ENCODE measurements around the gene MTMR12. TPM values are rescaled to one million over a fixed set of nuclear protein-coding genes. Genes with fewer than 3 reads are reported as not detected.

MTMR12 gene
- total and polyA plus RNA-seq, 2 of the 8 experiments (the other 6 are each of a cell fraction or from before 2014, with no cell fraction given), result 19.1 to 59.3 TPM

DNA sequence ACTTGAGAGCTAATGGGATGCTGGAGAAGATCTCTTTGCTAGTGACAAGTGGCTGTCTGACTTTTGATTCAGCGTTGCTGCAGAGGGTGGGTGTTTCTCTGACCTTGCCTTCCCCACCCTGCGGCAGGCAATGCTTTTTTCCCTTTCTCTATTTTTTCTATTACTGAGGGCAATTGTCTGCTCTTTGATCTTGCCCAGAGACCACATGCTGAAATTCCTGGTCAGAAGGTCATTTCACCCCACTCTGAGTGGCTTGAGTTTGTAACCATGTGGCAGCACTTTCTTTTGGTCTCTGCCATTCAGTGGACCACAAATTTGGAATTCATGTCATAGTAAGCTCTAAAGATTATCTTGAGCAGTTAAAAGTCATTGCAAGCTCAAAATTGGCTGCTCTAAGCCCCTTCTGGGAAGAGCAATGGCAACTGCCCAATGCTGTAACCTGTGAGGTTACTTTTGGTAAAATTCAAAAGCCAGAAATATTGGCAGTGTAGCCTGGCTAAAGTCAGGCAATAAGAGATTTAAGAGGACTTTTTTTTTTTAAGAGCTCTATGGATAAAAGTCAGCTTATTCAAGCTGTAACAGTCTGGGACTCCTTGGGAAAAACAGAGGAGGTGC is 30.4 kb upstream of the MTMR12 start:
- no peak for TF ChIP-seq RFX5 (IDR thresholded peaks at IDR 0.05; ENCODE audit: borderline replicate concordance, low read depth, low read length)
- no peak overlapping the region for H3K27ac ChIP-seq (ENCODE audit: low read depth, low read length)
- no peaks in the 10 kb centered on the region for H3K79me1 ChIP-seq (ENCODE audit: low read depth, low read length)
- no peak overlapping the region for H4K91ac ChIP-seq (replicated peaks; ENCODE audit: insufficient read length, low read length)
- no peaks in the 10 kb centered on the region for H3K79me2 ChIP-seq (ENCODE audit: control insufficient read depth in 1 of 2, insufficient read depth in 2 of 2, low read length in 2 of 2)
- no peak for DNase-seq (ENCODE audit: low read depth in 1 of 2, low spot score in 2 of 2)
- no peaks in the 10 kb centered on the region for H3K23me2 ChIP-seq (ENCODE audit: low read depth, low read length)
- H3K9ac ChIP-seq (replicated peaks in 1 of 4; ENCODE audit: extremely low read depth in 1 of 4, low read depth in 3 of 4, low read length in 3 of 4), result no peak overlapping the region
- no peak overlapping the region for H2BK12ac ChIP-seq (ENCODE audit: low read depth, low read length)
- no peak overlapping the region for H2AK5ac ChIP-seq (ENCODE audit: low read depth, low read length)
- no peak overlapping the region for H3K4me3 ChIP-seq (ENCODE audit: extremely low read depth in 1 of 4, insufficient read depth in 2 of 4, low read depth in 3 of 4, low read length in 4 of 4)
- ChIA-PET POLR2A (ENCODE audit: partially characterized antibody) (no interaction called here), CTCF (ENCODE audit: partially characterized antibody) (interaction anchor here (1.4 to 2.1 kb wide), 2 partner anchors 13 to 110 kb away, joined by 3 to 11 read pairs; no protein-coding TSS in a partner anchor)
- H3K56ac ChIP-seq (replicated peaks; ENCODE audit: insufficient read length, low read depth, low read length), result no peak overlapping the region
- no peak overlapping the region for H2BK20ac ChIP-seq (ENCODE audit: low read length)
- no peak overlapping the region for H2BK5ac ChIP-seq (ENCODE audit: low read depth, low read length)
- H3K4me2 ChIP-seq (ENCODE audit: insufficient read depth in 1 of 2, low read depth in 2 of 2, low read length in 2 of 2), result no peak overlapping the region
- 78% methylated on average over 2 of the region's 2 CpGs; no CpG with 5 or more reads in 1 of the 2 experiments for WGBS, 2 experiments (ENCODE audit: extremely low coverage in 1 of 2, insufficient coverage in 1 of 2, insufficient read length in 1 of 2, insufficient replicate concordance in 2 of 2, low coverage in 1 of 2, low lambda C conversion rate in 2 of 2, missing lambda C conversion rate in 1 of 2)
- no peaks in the 10 kb centered on the region for H3K36me3 ChIP-seq (ENCODE audit: control insufficient read depth in 2 of 4, insufficient read depth in 4 of 4, low read length in 3 of 4)
- no peak overlapping the region for H3K4ac ChIP-seq (replicated peaks; ENCODE audit: insufficient read length, low read depth, low read length)
- no peaks in the 10 kb centered on the region for H4K20me1 ChIP-seq (replicated peaks in 1 of 2; ENCODE audit: control insufficient read depth in 1 of 2, insufficient read depth in 2 of 2, low read length in 2 of 2)
- peaks cover 48 to 53% of the 10 kb centered on the region in 2 experiments for H3K9me3 ChIP-seq (ENCODE audit: insufficient read depth in 2 of 2, low read depth in 1 of 2, low read length in 1 of 2)
- no peak overlapping the region for H4K5ac ChIP-seq (ENCODE audit: insufficient read length, low read depth, low read length)
- H3K14ac ChIP-seq (ENCODE audit: insufficient read length), result no peak overlapping the region
- no peak overlapping the region for H2AFZ ChIP-seq (ENCODE audit: low read length)
- no peak overlapping the region for H3K23ac ChIP-seq (ENCODE audit: insufficient read length)
- H3K18ac ChIP-seq (ENCODE audit: extremely low read depth, low read length), result no peak overlapping the region
- no peaks in the 10 kb centered on the region for H3K4me1 ChIP-seq (replicated peaks in 1 of 4; ENCODE audit: control insufficient read depth in 3 of 4, insufficient read depth in 4 of 4, low read length in 3 of 4)
- H2BK120ac ChIP-seq (replicated peaks; ENCODE audit: low read depth, low read length), result no peak overlapping the region
- FAIRE-seq, result no peak
- no peak overlapping the region for H2BK15ac ChIP-seq (ENCODE audit: low read length)
- H4K8ac ChIP-seq (ENCODE audit: extremely low read depth, insufficient read depth, low read length), result no peak overlapping the region
- no peaks in the 10 kb centered on the region for H3K27me3 ChIP-seq (replicated peaks in 1 of 4; ENCODE audit: control insufficient read depth in 3 of 4, extremely low read depth in 1 of 4, insufficient read depth in 3 of 4, low read length in 3 of 4)

Data from H1 (cell line).